IMR-90 (cell line): ENCODE data around the gene BEGAIN. TPM values are rescaled to one million over a fixed set of nuclear protein-coding genes. Genes with fewer than 3 reads are reported as not detected.

Experiments
- ATAC-seq: fragments of 200-7000 bp; cut with Tn5 transposase; 2 replicates; pipeline ENCODE4 v1.9.1; 2020; ENCODE audit warnings: low read depth, mild to moderate bottlenecking, moderate library complexity
- BruUV-seq: library from RNA; stranded (reverse); fragments of 400-500 nt; replicated peaks from 2 replicates; lab custom pipeline; 2021; lab: Mats Ljungman, UMichigan
- CTCF ChIA-PET: fragments of 300-600 bp; formaldehyde crosslinking; extraction: SDS; loops from one replicate; lab custom pipeline; 2021; ENCODE audit warnings: antibody characterized with exemption; lab: Yijun Ruan, JAX
- POLR2A ChIA-PET: fragments of 300-600 bp; sonication (Branson Sonifier 250); formaldehyde crosslinking; loops from one replicate; lab custom pipeline; 2022; ENCODE audit warnings: antibody characterized with exemption; ENCODE audit not compliant: unreplicated experiment; lab: Charles Lee
- DNase-seq: peaks from one replicate; pipeline ENCODE4 v3.0.0; 2013
- H2AFZ ChIP-seq: replicated peaks from 2 replicates; pipeline ENCODE3; 2013; ENCODE audit warnings: low read length, mild to moderate bottlenecking; ENCODE audit not compliant: poor library complexity
- H2AK5ac ChIP-seq: 2 replicates; pipeline ENCODE4 v1.6.1; 2013; ENCODE audit warnings: low read depth, low read length, inconsistent platforms
- H2AK9ac ChIP-seq: replicated peaks from 2 replicates; pipeline ENCODE3; 2013; ENCODE audit warnings: mild to moderate bottlenecking, low read depth, low read length, moderate library complexity; ENCODE audit not compliant: poor library complexity
- H2BK120ac ChIP-seq: 2 replicates; pipeline ENCODE4 v1.6.1; 2013; ENCODE audit warnings: low read depth, low read length, inconsistent platforms
- H2BK15ac ChIP-seq: 3 replicates; pipeline ENCODE4 v1.6.1; 2013; ENCODE audit warnings: low read depth, low read length, inconsistent platforms
- H2BK20ac ChIP-seq: 2 replicates; pipeline ENCODE4 v1.6.1; 2013; ENCODE audit warnings: low read depth, mild to moderate bottlenecking, inconsistent platforms, low read length, moderate library complexity
- H2BK5ac ChIP-seq: 2 replicates; pipeline ENCODE4 v1.6.1; 2013; ENCODE audit warnings: mild to moderate bottlenecking, low read depth, low read length, inconsistent platforms; ENCODE audit not compliant: poor library complexity, severe bottlenecking
- H3K14ac ChIP-seq: replicated peaks from 2 replicates; pipeline ENCODE4 v1.6.1; 2013; ENCODE audit warnings: low read depth, low read length, inconsistent platforms
- H3K18ac ChIP-seq: 2 replicates; pipeline ENCODE4 v1.6.1; 2013; ENCODE audit warnings: low read depth, low read length, control low read depth
- H3K23ac ChIP-seq: 2 replicates; pipeline ENCODE4 v1.6.1; 2013; ENCODE audit warnings: low read depth, low read length, inconsistent platforms
- H3K27ac ChIP-seq: 2 replicates; pipeline ENCODE4 v1.5.1; 2013; ENCODE audit warnings: mild to moderate bottlenecking, control low read depth, low read length; ENCODE audit not compliant: insufficient read depth
- H3K27me3 ChIP-seq: 2 replicates; pipeline ENCODE4 v1.6.1; 2013; ENCODE audit warnings: low read length; ENCODE audit not compliant: control insufficient read depth, insufficient read depth
- H3K36me3 ChIP-seq: 2 replicates; pipeline ENCODE4 v1.6.1; 2013; ENCODE audit warnings: low read length, mixed read lengths; ENCODE audit not compliant: control insufficient read depth, insufficient read depth
- H3K4ac ChIP-seq: 2 replicates; pipeline ENCODE4 v1.6.1; 2013; ENCODE audit warnings: low read depth, low read length, inconsistent platforms
- H3K4me1 ChIP-seq: 2 replicates; pipeline ENCODE4 v1.6.1; 2013; ENCODE audit warnings: low read length, mixed read lengths; ENCODE audit not compliant: control insufficient read depth, insufficient read depth
- H3K4me2 ChIP-seq: 2 replicates; pipeline ENCODE4 v1.6.1; 2013; ENCODE audit warnings: low read depth, mild to moderate bottlenecking, control low read depth, low read length, moderate library complexity
- H3K4me3 ChIP-seq: 2 replicates; pipeline ENCODE4 v1.5.1; 2013; ENCODE audit warnings: low read depth, mild to moderate bottlenecking, control low read depth, low read length, moderate library complexity; ENCODE audit not compliant: insufficient read depth
- H3K56ac ChIP-seq: 2 replicates; pipeline ENCODE4 v1.6.1; 2013; ENCODE audit warnings: low read length, inconsistent platforms; ENCODE audit not compliant: insufficient read depth; ENCODE audit errors: extremely low read depth
- H3K79me1 ChIP-seq, 2 experiments: 2 replicates each; pipeline ENCODE4 v1.6.1; 2013; ENCODE audit warnings: low read length in 2 of 2, inconsistent platforms in 1 of 2, low read depth in 1 of 2
- H3K9ac ChIP-seq: 2 replicates; pipeline ENCODE4 v1.6.1; 2013; ENCODE audit warnings: low read depth, low read length, control low read depth
- H3K9me1 ChIP-seq: 2 replicates; pipeline ENCODE4 v1.6.1; 2013; ENCODE audit warnings: low read length, inconsistent platforms; ENCODE audit not compliant: insufficient read depth
- H3K9me3 ChIP-seq: 2 replicates; pipeline ENCODE4 v1.6.1; 2013; ENCODE audit warnings: low read length; ENCODE audit not compliant: control insufficient read depth, insufficient read depth
- H4K20me1 ChIP-seq: 2 replicates; pipeline ENCODE4 v1.6.1; 2013; ENCODE audit warnings: low read length, inconsistent platforms; ENCODE audit not compliant: insufficient read depth
- H4K5ac ChIP-seq: 2 replicates; pipeline ENCODE4 v1.6.1; 2013; ENCODE audit warnings: mild to moderate bottlenecking, low read depth, low read length, control low read depth
- H4K8ac ChIP-seq, 2 experiments: 2 replicates each; pipeline ENCODE4 v1.6.1; 2013; ENCODE audit warnings: low read depth in 2 of 2, low read length in 2 of 2, control low read depth in 1 of 2, inconsistent platforms in 1 of 2
- H4K91ac ChIP-seq: 2 replicates; pipeline ENCODE4 v1.6.1; 2013; ENCODE audit warnings: low read depth, low read length, inconsistent platforms; ENCODE audit not compliant: insufficient read depth
- CEBPB ChIP-seq: IDR thresholded peaks from 2 replicates; pipeline ENCODE4 v1.6.1; 2012; ENCODE audit warnings: low read depth, low read length, improper control_type of control experiment
- CTCF ChIP-seq: conservative IDR thresholded peaks from 2 replicates; pipeline ENCODE4 v1.5.1; 2012; ENCODE audit warnings: mild to moderate bottlenecking, low read depth, low read length, improper control_type of control experiment
- MAFK ChIP-seq: IDR thresholded peaks from 2 replicates; pipeline ENCODE4 v1.6.1; 2012; ENCODE audit warnings: low read depth, low read length, improper control_type of control experiment
- MXI1 ChIP-seq: IDR thresholded peaks from 2 replicates; pipeline ENCODE4 v1.6.1; 2012; ENCODE audit warnings: low read depth, mild to moderate bottlenecking, low read length, moderate library complexity, borderline replicate concordance
- NFE2L2 ChIP-seq: fragments of 150-350 bp; IDR thresholded peaks from 2 replicates; pipeline ENCODE4 v1.6.1; 2016; ENCODE audit warnings: low read depth, mild to moderate bottlenecking, low read length
- POLR2A ChIP-seq: IDR thresholded peaks from 2 replicates; pipeline ENCODE4 v1.6.1; 2012; ENCODE audit warnings: mild to moderate bottlenecking, low read depth, low read length
- RCOR1 ChIP-seq: IDR thresholded peaks from 2 replicates; pipeline ENCODE4 v1.6.1; 2012; ENCODE audit warnings: mild to moderate bottlenecking, low read length, improper control_type of control experiment; ENCODE audit not compliant: insufficient replicate concordance
- SMC3 ChIP-seq: fragments of 150-350 bp; IDR thresholded peaks from 2 replicates; pipeline ENCODE4 v1.6.1; 2016; ENCODE audit warnings: low read depth, mild to moderate bottlenecking, antibody characterized with exemption, low read length, moderate library complexity
- WGBS, 2 experiments: methylation state at CpG; one replicate each; pipeline versions ENCODE4 v1.1.5 to v1.1.7; 2013; ENCODE audit warnings: missing lambda C conversion rate in 2 of 2; ENCODE audit not compliant: insufficient read length in 1 of 2; ENCODE audit errors: extremely low coverage in 2 of 2; 5-methylcytosine and 5-hydroxymethylcytosine counted together
- dilution Hi-C: fragments of 300-500 bp; cut with HindIII; formaldehyde crosslinking; loops from one replicate; pipeline ENCODE4 v1.14.3; 2018; ENCODE audit warnings: low sequenced_read_pairs; ENCODE audit not compliant: unreplicated experiment
- in situ Hi-C: fragments of 300-500 bp; cut with MboI; formaldehyde crosslinking; loops from 3 replicates; pipeline ENCODE4 v1.14.3; 2019; ENCODE audit warnings: low sequenced_read_pairs, inconsistent platforms, mixed read lengths
- intact Hi-C: fragments of 100-400 bp; cut with micrococcal nuclease; formaldehyde crosslinking; loops from 2 replicates; pipeline ENCODE4 v1.10.0; 2022
- polyA plus RNA-seq, 3 experiments: library from polyadenylated mRNA; depleted of rRNA; stranded (reverse); fragments of >200 nt; gene quantifications; 2 replicates each; pipeline ENCODE4 v1.2.3, GENCODE V29; 2012; ENCODE audit warnings: low replicate concordance in 1 of 3
- total RNA-seq: library from RNA; depleted of rRNA; stranded (reverse); fragments of >200 nt; gene quantifications from 2 replicates; pipeline ENCODE4 v1.2.3, GENCODE V29; 2012

Gene BEGAIN
- total and polyA plus RNA-seq, 2 of the 4 experiments (the other 2 are of a cell fraction): 0.18 to 0.99 TPM

GRCh38 chr14:100591453-100592371 lies 4.5 kb upstream of the BEGAIN start:
- intact Hi-C loops (no loop called here), dilution Hi-C loops (no loop called here), in situ Hi-C loops (no loop called here)
- Histone ChIP-seq H3K9me3 (no peaks in the 10 kb centered on the region), H3K56ac (no peak overlapping the region), H3K4ac (no peak overlapping the region), H4K5ac (no peak overlapping the region), H3K9me1 (no peaks in the 10 kb centered on the region), H3K27me3 (peaks cover 73% of the 10 kb centered on the region), H2AK9ac (no peak overlapping the region), H2AK5ac (no peak overlapping the region), H4K91ac (no peak overlapping the region), H2BK5ac (no peak overlapping the region), H2AFZ (no peak overlapping the region), H3K79me1 (no peaks in the 10 kb centered on the region), H2BK20ac (no peak overlapping the region), H3K23ac (no peak overlapping the region), H4K20me1 (no peaks in the 10 kb centered on the region; the same call in 1 of the 2 replicates), H2BK15ac (no peak overlapping the region), H3K36me3 (no peaks in the 10 kb centered on the region), H2BK120ac (no peak overlapping the region), H3K4me2 (no peak overlapping the region), H3K4me1 (no peaks in the 10 kb centered on the region), H3K9ac (no peak overlapping the region), H4K8ac (no peak overlapping the region), H3K27ac (no peak overlapping the region), H3K4me3 (no peak overlapping the region), H3K14ac (no peak overlapping the region), H3K18ac (no peak overlapping the region)
- WGBS, 2 experiments: 66% methylated on average over 8 of the region's 16 CpGs; no CpG with 5 or more reads in 1 of the 2 experiments
- CTCF ChIA-PET: no interaction called here
- DNase-seq: no peak
- POLR2A ChIA-PET: no interaction called here
- ATAC-seq: no peak
- no peak for TF ChIP-seq SMC3
- TF ChIP-seq MXI1: no peak
- TF ChIP-seq POLR2A: no peak
- TF ChIP-seq NFE2L2: no peak
- TF ChIP-seq RCOR1: no peak
- TF ChIP-seq CEBPB: no peak
- no peak for TF ChIP-seq CTCF
- no peak for TF ChIP-seq MAFK
- no TSS peak for BruUV-seq
